Skeletal muscle cell (primary cell): ENCODE measurements around the gene DENND1A.
"Not testable (repeated sequence)": the region's sequence is repeated elsewhere in the genome, so short reads cannot be mapped to it uniquely, and the experiment has no call there.

ENCODE experiments used
- DNase-seq: peaks from one replicate; pipeline ENCODE4 v3.0.0-alpha.2; 2010; ENCODE audit warnings: low read depth
- H3K4me3 ChIP-seq: 2 replicates; pipeline ENCODE4 v1.5.1; 2011; ENCODE audit warnings: low read depth, mild to moderate bottlenecking, control low read depth, low read length, moderate library complexity

DENND1A gene

GRCh38 chr9:123929870-123930831 lies at the start of gene DENND1A:
TSS of gene DENND1A (minus strand) at chr9:123930126. CDS start at chr9:123929905, 221 bp downstream.
- DNase-seq = peak; percentile 54
- H3K4me3 ChIP-seq = peak within 1 kb of the TSS; percentile 74

GRCh38 chr9:123978981-123979380 lies 49.1 kb upstream of the DENND1A start:
- DNase-seq = no peak
- H3K4me3 ChIP-seq = no peak overlapping the region

GRCh38 chr9:123976579-123976978 lies 46.7 kb upstream of the DENND1A start:
- not testable (repeated sequence) for DNase-seq, H3K4me3 ChIP-seq

GRCh38 chr9:123975871-123976270 lies 45.9 kb upstream of the DENND1A start:
- no peak overlapping the region for H3K4me3 ChIP-seq
- DNase-seq = no peak

- H3K4me3 ChIP-seq = no peak overlapping the region
- DNase-seq = no peak
These were observed 44.5 kb upstream of the DENND1A start for GRCh38 chr9:123974471-123974870.

- no peak for DNase-seq
- H3K4me3 ChIP-seq = no peak overlapping the region
These were observed 43.8 kb upstream of the DENND1A start for GRCh38 chr9:123973590-123974223.

- H3K4me3 ChIP-seq = no peak overlapping the region
- DNase-seq = no peak
These were observed 42.7 kb upstream of the DENND1A start for GRCh38 chr9:123972618-123973017.

- no peak for DNase-seq
- H3K4me3 ChIP-seq = no peak overlapping the region
These were observed 37.4 kb upstream of the DENND1A start for GRCh38 chr9:123967323-123967722.

- no peak for DNase-seq
- no peak overlapping the region for H3K4me3 ChIP-seq
These were observed 36.1 kb upstream of the DENND1A start for GRCh38 chr9:123965801-123966686.

GRCh38 chr9:123964761-123965160 lies 34.8 kb upstream of the DENND1A start:
- no peak for DNase-seq

GRCh38 chr9:123960965-123961364 lies 31.0 kb upstream of the DENND1A start:
- H3K4me3 ChIP-seq = no peak overlapping the region
- no peak for DNase-seq

More at GRCh38 chr9:123964761-123965160, 34.8 kb upstream of the DENND1A start:
- H3K4me3 ChIP-seq = no peak overlapping the region

GRCh38 chr9:123960366-123960765 lies 30.4 kb upstream of the DENND1A start:
- DNase-seq = no peak
- no peak overlapping the region for H3K4me3 ChIP-seq

- no peak for DNase-seq
These were observed 29.9 kb upstream of the DENND1A start for GRCh38 chr9:123959787-123960186.

GRCh38 chr9:123957731-123958130 lies 27.8 kb upstream of the DENND1A start:
- no peak for DNase-seq
- H3K4me3 ChIP-seq = no peak overlapping the region

More at GRCh38 chr9:123959787-123960186, 29.9 kb upstream of the DENND1A start:
- no peak overlapping the region for H3K4me3 ChIP-seq

- no peak for DNase-seq
- no peak overlapping the region for H3K4me3 ChIP-seq
These were observed 27.3 kb upstream of the DENND1A start for GRCh38 chr9:123957168-123957721.

- no peak for DNase-seq
- no peak overlapping the region for H3K4me3 ChIP-seq
These were observed 25.7 kb upstream of the DENND1A start for GRCh38 chr9:123955637-123956036.

GRCh38 chr9:123954518-123955280 lies 24.8 kb upstream of the DENND1A start:
- peak; percentile 28 for DNase-seq
- no peak overlapping the region for H3K4me3 ChIP-seq

GRCh38 chr9:123952641-123953495 lies 22.9 kb upstream of the DENND1A start:
- DNase-seq = no peak

More at GRCh38 chr9:123952641-123953495, 22.9 kb upstream of the DENND1A start:
- no peak overlapping the region for H3K4me3 ChIP-seq
